NB4 (cell line): ENCODE data around the gene FER.

ENCODE experiments used
- DNase-seq: peaks from one replicate; pipeline ENCODE4 v3.0.0; 2010; ENCODE audit warnings: low read depth
- H3K4me3 ChIP-seq: one replicate; pipeline ENCODE4 v1.5.1; 2011; ENCODE audit warnings: mild to moderate bottlenecking, low read depth, low read length, moderate library complexity
- CTCF ChIP-seq: IDR thresholded peaks from one replicate; pipeline ENCODE4 v1.5.1; 2012; ENCODE audit warnings: low read depth, low read length
- MYC ChIP-seq: IDR thresholded peaks from 2 replicates; pipeline ENCODE4 v1.6.1; 2011; ENCODE audit warnings: low read depth, low read length
- POLR2A ChIP-seq: IDR thresholded peaks from 2 replicates; pipeline ENCODE4 v1.6.1; 2011; ENCODE audit warnings: mild to moderate bottlenecking; ENCODE audit not compliant: insufficient read length; ENCODE audit errors: extremely low read depth
- TF ChIP-seq, protein P1 (sequence below): IDR thresholded peaks from 2 replicates; pipeline ENCODE4 v1.6.1; 2011; ENCODE audit warnings: low read depth, low read length

Gene FER

DNA sequence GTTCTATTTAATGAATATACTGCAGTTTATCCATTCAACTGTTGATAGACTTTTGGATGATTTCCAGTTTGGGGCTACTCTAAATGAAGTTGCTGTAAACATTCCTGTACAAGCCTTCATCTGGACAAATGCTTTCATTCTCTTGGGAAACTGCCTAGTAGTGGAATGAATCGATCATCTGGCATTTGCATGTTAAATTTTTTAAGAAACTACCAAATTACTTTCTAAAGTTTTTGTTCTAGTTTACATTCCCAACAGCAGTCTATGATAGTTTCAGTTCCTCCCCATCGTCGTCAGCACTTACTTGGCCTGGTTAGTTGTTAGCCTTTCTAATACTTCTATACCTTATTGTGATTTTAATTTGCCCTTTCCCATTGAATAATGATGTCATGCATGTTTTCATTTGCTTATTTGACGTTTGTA lies 306.3 kb downstream of the FER start:
- H3K4me3 ChIP-seq: no peak overlapping the region
- TF ChIP-seq MYC: no peak
- TF ChIP-seq, protein P1, sequence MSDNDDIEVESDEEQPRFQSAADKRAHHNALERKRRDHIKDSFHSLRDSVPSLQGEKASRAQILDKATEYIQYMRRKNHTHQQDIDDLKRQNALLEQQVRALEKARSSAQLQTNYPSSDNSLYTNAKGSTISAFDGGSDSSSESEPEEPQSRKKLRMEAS: no peak
- TF ChIP-seq CTCF: no peak
- no peak for TF ChIP-seq POLR2A
- no peak for DNase-seq

DNA sequence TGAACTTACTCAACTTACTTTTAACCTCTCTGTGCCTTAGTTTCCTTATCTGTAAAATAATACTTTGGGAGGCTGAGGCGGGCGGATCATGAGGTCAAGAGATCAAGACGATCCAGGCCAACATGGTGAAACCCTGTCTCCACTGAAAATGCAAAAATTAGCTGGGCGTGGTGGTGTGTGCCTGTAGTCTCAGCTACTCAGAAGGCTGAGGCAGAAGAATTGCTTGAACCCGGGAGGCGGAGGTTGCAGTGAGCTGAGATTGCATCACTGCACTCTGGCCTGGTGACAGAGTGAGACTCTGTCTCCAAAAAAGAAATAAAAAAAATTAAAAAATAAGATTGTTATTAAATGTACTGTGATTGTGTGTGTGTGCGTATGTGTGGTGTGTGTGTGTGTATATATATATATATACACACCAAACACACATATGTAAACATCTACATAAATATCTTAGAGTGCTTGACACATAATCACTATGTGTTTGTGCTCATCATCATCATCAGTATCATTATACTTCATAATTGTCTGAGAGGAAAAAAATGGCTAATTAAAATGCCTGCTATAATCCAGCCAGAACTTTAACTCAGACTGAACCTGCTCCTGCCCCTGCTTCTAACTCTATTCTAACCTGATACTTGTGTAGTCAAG lies 312.8 kb downstream of the FER start:
- DNase-seq: no peak
- no peak overlapping the region for H3K4me3 ChIP-seq
- TF ChIP-seq CTCF (no peak), MYC (no peak), POLR2A (no peak)
- TF ChIP-seq, protein P1: no peak

DNA sequence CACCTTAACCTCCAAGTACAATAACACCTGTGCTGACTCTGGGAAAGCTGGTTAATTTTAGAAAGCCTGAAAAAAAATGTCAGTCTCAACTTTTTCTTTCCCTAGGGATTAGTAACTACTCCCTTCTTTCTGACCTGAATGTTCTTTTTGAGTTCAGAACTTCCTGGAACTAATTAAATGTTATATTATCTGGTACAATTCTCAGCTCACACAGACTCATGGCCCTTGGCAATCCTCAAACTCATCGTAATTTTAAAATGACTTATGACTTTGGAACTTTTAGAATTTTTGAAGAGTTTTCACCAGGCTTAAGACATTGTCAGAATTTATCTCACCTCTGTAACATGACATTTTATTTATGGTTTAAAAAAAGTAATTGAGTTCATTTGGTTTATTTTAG lies 315.0 kb downstream of the FER start:
- H3K4me3 ChIP-seq: no peak overlapping the region
- DNase-seq: no peak
- TF ChIP-seq POLR2A (no peak), MYC (no peak), CTCF (no peak)
- TF ChIP-seq, protein P1: no peak

DNA sequence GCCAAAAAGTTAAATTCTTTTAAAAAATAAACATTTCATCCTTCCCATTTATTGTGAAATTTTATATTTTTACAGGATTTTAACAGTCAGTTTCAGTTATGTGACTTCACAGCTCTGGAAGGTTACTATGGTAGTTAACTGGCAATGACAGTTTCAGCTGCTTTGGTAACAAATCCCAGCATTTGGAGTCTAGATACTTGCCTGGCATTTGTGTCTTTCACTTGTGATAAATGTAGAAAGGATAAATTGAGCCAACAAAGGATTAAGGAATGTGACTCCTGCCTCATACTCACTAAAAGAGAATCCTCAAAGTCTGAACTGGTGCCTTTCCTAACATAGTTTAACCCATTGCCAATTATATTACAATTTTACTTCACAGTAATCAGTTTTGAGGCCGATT lies 315.5 kb downstream of the FER start:
- no peak for TF ChIP-seq CTCF
- TF ChIP-seq, protein P1: no peak
- no peak for TF ChIP-seq POLR2A
- TF ChIP-seq MYC: no peak
- DNase-seq: no peak
- H3K4me3 ChIP-seq: no peak overlapping the region

- no peak for DNase-seq
- no peak for TF ChIP-seq MYC
- TF ChIP-seq CTCF: no peak
- TF ChIP-seq, protein P1: no peak
- H3K4me3 ChIP-seq: no peak overlapping the region
Observed at GRCh38 chr5:109076741-109077140, 329.0 kb downstream of the FER start.
